Fibroblast of skin of right biceps (primary cell): ENCODE data around the gene MINK1.
"Not testable (repeated sequence)": the region's sequence is repeated elsewhere in the genome, so short reads cannot be mapped to it uniquely, and the experiment has no call there.

ENCODE experiments used
- DNase-seq: peaks from one replicate; pipeline ENCODE4 v3.0.0-alpha.2; 2013

MINK1 gene

DNA sequence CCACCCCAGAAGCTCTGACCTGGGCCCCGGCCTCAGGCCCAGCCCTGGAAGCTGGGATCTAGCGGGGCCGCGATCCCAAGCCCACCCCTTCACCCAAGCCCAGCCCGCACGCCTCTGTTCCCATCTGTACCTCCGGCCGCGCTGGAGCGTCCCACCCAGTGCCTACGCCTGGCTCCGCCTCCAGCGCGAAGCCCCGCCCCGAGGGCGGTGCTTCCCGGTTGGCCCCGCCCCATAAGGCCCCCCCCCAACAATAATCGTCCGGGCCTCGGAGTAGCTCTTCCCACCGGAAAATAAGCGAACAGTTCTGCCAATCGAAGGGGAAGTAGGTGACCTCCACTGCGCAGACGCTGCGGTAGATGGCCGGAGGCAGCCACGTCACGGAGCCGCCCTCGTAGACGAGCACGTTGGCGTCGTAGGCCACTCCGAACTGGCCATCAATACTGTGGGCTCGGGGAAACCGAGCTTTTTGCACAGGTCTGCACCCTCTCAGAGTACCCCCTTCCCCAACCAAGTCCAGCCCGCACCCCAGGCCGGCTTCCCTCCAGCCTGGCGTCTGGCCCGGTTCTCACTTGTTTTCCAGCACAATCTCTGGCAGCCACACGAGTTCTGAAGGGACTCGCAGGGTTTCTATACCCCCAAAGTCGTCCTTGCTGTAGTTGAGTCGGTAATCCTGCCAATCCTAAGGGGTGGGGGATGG is 68.7 kb downstream of the MINK1 start:
- no peak for DNase-seq

DNA sequence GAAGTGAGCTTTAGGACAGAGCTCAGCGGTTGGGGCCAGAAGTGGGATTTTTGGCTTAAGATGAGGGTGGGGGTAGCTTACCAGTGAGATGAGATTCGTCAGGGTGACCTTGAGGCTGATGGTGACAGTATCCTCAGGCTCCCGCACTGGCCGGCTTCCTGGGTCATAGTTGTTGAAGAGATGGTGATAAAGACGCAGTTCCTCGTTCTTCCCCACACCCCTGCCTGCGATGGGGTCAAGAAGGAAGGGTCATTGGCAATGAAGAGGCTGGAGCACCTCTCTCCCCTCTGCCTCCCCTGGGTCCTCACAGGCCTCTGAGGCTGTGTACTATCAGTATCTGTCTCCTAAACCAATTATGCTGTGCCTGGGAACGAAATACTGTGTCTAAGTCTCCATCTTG is 69.4 kb downstream of the MINK1 start:
- no peak for DNase-seq

DNA sequence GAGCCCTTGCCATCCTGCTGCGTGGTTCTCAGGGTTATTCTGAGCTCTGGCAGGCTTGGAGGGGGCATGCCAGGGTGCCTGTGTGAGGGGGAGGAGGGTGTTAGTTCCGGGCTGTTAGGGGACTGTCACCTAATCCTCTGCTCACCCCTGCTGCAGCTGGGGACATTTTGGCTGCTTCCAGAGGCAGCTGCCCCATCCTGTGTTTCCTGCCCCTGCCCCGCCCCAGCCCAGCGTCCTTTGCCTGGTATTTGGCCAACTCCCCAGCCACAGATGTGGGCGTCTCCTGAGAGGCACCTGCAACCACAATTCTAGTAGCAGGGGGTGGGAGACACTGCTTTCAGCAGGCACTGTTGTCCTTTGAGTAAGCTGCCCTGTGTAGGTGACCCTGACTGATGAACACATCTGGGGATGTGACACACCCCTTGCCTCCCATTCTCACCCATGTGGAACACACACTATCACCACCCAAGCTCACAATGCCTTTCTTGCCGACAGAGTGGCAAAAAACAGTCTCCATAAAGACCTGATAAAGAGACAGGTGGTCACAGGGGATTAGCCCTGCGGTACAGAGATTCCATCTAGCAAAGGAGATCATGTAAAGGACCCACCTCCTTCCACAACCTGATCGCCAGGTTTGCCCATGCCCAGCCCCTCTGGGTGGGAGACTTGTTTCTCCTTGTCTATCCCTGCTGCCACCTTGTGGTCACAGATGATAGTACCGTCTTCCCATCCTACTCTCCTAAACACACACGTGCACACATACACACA is 70.1 kb downstream of the MINK1 start, which contains the start of gene CHRNE:
TSS of gene CHRNE (minus strand) at position 48 of the 768 bp plus-strand sequence. CDS start at position 13, 35 bp downstream.
- DNase-seq = peak; percentile 60

DNA sequence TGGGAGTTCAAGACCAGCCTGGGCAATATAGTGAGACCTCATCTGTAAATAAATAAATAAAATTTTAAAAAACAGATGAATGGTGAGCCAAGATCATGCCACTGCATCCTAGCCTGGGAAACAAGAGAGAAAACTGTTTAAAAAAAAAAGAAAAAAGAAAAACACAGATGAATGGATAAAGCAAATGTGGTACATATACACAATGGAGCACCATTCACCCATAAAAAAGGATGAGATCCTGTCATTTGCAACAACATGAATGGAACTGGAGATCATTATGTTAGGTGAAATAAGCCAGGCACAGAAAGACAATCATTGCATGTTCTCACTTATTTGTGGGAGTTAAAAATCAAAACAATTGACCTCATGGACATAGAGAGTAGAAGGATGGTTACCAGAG is 73.5 kb downstream of the MINK1 start:
- DNase-seq = not testable (repeated sequence)

DNA sequence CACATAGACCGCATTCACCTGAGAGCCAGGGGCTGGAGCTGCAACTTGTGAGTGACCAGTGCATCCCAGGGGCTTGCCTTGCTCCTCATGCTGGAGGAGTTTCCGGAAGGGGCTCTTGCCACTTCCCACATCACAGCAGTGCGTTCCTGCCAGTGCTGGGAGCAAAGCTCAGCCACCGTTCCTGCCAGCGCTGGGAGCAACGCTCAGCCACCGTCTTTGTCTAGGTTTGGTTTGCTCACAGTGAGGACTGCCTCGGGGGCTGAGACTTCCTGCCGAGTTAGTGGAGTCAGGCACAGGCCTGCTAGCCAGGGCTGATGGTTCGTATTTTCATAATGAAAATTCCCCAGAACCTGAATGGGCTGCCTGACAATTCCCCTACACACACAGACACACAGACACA is 75.2 kb downstream of the MINK1 start:
- DNase-seq = no peak

DNA sequence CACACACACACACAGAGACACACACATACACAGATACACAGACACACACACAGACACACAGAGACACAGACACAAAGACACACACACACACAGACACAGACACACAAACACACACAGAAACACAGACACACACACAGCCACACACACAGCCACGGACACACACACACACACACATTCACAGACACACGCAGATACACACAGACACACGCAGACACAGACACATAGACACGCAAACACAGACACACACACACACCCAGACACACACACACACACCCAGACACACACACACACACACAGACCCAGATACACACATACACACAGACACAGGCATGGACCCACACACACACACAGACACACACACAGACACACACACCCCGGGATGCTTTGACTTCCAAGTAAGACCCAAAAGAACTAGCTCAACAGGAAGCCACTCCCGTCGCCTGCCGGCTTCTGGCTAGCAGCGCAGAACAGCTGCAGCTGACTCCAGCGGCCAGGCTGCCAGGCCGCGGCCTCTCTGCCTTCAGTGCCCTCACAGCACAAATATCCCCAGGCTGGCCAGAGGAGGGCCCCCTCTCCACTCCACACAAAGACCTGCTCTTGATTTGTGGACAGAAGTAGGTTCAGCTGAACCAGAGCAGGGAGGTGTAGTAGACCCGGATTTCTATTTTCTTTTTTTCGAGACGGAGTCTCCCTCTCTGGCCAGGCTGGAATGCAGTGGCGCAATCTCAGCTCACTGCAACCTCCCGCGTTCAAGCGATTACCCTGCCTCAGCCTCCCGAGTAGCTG is 75.8 kb downstream of the MINK1 start:
- DNase-seq = peak; percentile 85

DNA sequence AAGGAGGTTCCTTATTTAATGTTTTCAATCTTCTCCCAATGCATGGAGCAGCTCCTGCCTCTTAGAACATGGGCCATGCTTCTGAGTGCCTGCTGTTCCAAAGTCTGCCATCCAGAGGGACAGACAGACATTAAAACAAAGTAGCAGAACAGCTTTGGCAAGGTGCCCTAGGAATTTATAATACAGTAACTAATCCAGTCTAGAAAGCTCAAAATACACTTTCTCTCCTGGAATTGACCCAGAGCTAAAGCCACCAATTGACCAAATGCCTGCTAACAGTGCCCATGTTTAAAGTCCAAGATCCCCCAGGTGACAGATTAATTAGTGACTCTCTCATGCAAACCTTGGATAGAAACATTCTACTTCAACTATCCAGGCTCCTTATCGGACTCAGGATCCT is 80.9 kb downstream of the MINK1 start:
- DNase-seq = no peak

DNA sequence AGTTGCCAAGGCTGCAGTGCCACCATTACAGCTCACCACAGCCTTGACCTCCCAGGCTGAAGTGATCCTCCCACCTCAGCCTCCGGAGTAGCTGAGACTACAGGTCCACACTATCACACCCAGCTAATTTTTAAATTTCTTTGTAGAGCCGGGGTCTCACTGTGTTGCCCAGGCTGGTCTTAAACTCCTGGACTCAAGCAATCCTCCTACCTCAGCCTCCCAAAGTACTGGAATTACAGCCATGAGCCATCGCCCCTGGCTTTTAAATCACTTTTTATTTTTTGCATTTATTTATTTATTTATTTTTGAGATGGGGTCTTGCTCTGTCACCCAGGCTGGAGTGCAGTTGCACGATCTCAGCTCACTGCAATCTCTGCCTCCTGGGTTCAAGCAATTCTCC is 81.4 kb downstream of the MINK1 start:
- DNase-seq = not testable (repeated sequence)

DNA sequence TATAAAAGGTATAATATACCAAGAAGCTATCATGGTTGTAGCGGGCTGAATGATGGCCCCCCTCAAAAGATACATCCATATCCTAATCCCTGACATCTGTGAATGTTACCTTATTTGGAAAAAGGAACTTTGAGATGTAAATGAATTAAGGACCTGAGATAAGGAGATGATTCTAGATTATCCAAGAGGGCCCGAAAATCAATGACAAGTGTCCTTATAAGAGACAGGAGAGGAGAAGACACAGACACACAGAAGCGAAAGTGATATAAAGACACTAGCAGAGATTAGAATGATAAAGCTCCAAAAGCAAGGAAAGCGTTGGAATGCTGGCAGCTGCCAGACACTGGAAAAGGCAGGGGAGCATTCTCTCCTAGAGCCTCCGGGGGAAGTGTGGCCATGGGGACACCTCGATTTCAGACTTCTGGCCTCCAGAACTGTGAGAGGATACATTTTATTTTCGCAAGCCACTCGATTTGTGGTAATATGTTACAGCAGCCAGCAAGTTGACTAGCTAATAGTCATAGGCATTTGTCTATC is 86.4 kb downstream of the MINK1 start:
- DNase-seq = no peak

DNA sequence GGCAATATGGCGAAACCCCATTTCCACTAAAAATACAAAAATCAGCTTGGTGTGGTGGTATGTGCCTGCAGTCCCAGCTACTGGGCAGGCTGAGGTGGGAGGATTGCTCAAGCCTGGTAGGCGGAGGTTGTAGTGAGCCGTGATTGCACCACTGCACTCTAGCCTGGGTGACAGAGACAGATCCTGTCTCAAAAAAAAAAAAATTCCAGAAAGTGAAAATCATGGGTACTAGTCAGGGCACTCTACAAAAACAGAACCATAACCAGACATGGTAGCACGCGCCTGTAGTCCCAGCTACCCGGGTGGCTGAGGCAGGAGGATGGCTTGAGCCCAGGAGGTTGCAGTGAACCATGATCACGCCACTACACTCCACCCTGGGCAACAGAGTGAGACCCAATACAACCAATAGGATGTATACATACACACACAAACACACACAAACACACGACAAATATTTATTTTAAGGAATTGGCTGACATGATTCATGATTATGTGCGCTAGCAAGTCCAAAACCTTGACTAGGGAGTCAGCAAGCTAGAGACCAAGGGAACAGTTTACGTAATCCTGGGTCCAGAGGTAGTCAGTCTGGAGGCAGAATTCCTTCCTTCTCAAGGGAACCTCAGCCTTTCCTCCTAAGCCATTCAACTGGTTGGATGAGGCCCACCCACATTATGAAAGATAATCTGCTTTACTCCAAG is 87.4 kb downstream of the MINK1 start:
- DNase-seq = no peak

DNA sequence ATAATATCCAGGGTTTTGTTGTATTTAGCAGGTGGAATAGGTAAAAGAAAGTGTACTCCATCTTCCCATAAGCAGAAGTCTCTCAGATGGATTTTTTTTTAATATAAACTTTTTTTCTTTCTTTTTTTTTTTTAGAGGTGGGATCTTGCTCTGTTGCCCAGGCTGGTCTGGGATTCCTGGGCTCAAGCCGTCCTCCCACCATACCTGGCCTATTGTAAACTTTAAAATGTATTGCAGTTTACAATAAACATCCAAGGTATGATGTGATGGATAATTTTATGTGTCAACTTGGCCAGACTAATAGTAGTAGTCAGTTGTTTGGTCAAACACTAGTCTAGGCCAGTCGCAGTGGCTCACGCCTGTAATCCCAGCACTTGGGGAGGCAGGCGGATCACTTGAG is 88.2 kb downstream of the MINK1 start:
- no peak for DNase-seq

DNA sequence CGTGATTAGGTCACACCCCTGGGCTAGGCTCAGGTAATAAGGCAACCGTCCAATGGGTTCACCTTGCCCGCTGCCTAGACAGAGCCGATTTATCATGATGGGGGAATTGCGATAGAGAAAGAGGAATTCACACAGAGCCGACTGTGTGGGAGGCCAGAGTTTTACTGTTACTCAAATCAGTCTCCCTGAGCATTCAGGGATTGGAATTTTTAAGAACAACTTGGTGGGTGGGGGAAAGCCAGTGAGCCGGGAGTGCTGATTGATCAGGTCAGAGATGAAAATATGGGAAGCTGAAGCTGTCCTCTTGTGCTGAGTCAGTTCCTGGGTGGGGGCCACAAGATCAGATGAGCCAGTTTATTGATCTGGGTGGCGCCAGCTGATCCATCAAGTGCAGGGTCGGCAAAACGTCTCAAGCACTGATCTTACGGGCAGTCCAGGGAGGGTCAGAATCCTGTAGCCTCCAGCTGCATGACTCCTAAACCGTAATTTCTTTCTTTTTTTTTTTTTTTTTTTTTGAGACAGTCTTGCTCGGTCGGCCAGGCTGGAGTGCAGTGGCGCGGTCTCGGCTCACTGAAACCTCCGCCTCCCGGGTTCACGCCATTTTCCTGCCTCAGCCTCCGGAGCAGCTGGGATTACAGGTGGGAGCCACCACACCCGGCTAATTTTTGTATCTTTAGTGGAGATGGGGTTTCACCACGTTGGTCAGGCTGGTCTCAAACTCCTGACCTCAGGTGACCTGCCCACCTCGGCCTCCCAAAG is 93.6 kb downstream of the MINK1 start:
- DNase-seq = not testable (repeated sequence)

DNA sequence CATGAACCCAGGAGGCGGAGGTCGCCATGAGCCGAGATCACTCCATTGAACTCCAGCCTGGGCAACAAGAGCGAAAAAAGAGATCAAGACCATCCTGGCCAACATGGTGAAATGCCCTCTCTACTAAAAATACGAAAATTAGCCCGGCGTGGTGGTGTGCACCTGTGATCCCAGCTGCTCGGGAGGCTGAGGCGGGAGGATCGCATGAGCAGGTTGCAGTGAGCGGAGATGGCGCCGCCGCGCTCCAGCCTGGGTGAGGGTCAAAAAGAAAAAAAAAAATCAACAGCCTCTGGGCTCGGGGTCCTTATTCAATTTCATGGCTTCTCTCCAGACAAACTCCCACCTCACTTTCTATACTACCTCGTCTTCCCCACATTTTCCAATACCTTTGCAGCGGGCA is 95.7 kb downstream of the MINK1 start:
- no peak for DNase-seq

DNA sequence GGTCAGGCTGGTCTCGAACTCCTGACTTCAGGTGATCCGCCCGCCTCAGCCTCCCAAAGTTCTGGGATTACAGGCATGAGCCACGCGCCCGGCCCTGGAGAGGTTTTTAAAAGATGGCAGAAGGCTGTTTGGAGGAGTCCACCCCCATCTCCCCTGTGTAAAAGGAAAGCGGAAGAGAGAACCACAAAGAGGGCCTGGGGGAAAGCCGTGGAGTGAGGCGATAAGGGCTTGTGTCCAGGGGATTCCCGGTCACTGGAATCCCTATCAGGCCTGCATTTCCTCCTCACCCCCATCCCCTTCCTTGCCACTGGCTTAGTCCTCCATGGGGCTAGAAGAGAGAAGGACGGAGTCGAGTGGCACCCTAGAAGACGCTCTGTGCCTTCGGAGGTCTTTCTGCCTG is 98.8 kb downstream of the MINK1 start, which contains the start of gene GP1BA:
TSS of gene GP1BA (plus strand) at position 315 of the 400 bp plus-strand sequence. CDS start 328 bp downstream, outside the sequence.
- no peak for DNase-seq

DNA sequence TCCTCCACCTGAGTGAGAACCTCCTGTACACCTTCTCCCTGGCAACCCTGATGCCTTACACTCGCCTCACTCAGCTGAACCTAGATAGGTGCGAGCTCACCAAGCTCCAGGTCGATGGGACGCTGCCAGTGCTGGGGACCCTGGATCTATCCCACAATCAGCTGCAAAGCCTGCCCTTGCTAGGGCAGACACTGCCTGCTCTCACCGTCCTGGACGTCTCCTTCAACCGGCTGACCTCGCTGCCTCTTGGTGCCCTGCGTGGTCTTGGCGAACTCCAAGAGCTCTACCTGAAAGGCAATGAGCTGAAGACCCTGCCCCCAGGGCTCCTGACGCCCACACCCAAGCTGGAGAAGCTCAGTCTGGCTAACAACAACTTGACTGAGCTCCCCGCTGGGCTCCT is 99.6 kb downstream of the MINK1 start:
- no peak for DNase-seq

DNA sequence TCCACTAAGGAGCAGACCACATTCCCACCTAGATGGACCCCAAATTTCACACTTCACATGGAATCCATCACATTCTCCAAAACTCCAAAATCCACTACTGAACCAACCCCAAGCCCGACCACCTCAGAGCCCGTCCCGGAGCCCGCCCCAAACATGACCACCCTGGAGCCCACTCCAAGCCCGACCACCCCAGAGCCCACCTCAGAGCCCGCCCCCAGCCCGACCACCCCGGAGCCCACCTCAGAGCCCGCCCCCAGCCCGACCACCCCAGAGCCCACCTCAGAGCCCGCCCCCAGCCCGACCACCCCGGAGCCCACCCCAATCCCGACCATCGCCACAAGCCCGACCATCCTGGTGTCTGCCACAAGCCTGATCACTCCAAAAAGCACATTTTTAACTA is 100.5 kb downstream of the MINK1 start:
- DNase-seq = no peak

DNA sequence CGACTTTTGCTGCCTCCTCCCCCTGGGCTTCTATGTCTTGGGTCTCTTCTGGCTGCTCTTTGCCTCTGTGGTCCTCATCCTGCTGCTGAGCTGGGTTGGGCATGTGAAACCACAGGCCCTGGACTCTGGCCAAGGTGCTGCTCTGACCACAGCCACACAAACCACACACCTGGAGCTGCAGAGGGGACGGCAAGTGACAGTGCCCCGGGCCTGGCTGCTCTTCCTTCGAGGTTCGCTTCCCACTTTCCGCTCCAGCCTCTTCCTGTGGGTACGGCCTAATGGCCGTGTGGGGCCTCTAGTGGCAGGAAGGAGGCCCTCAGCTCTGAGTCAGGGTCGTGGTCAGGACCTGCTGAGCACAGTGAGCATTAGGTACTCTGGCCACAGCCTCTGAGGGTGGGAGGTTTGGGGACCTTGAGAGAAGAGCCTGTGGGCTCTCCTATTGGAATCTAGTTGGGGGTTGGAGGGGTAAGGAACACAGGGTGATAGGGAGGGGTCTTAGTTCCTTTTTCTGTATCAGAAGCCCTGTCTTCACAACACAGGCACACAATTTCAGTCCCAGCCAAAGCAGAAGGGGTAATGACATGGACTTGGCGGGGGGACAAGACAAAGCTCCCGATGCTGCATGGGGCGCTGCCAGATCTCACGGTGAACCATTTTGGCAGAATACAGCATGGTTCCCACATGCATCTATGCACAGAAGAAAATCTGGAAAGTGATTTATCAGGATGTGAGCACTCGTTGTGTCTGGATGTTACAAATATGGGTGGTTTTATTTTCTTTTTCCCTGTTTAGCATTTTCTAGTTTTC is 101.2 kb downstream of the MINK1 start:
- peak; percentile 47 for DNase-seq

DNA sequence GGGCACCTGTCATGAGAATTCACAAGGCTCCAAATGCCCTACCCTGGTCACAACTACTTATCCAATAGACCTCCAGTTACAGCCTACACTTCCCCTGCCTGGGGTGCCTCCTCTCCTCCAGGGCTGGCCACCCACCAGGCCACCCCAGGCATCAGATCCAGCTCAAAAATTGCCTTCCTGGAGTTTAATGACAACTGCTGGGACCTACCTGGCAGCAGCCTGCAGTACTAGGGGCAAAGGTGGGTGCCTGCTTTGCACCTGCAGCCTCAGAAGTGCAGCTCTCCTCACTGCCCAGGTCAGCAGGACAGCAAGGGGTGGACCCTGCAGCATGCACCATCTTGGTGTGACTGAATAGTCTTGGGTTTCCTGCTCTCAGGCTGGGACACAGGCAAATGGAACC is 102.5 kb downstream of the MINK1 start:
- DNase-seq = no peak

DNA sequence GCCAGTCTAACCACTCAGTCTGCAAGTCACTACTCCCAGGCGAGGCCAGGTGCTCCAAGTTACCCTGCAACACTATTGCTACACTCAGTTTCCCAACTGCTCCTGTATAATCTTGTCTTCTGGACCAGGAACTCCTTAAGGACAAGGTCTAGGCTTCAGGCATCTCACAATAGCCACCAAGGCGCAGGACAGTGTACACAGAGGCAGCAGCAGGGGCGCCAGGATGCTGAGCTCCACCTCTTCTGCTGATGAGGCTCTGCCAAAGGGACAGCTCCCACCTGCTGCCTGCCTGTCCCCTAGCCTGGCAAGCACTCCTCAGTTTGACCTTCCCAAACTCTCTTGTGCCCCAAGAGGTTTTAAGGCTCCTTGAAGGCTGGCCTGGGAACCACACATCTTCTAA is 103.3 kb downstream of the MINK1 start:
- no peak for DNase-seq

DNA sequence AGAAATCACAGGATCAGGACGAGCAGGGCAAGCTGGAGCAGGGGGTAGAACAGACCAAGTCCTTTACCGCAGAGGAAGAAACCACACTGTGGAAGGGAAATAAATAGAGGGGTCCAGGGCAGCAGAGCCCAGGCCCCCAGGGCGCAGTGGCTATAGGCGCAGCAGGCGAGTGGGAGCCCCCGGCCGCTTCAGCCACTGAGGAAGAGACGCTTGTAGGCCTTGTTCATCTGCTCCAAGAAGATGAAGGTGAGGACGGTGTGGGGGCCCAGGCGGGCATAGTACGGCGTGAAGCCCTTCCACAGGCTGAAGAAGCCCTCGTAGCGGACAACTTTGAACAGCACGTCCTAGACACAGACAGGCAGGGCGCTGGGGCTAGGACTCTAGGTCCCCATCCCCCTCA is 104.4 kb downstream of the MINK1 start:
- no peak for DNase-seq

DNA sequence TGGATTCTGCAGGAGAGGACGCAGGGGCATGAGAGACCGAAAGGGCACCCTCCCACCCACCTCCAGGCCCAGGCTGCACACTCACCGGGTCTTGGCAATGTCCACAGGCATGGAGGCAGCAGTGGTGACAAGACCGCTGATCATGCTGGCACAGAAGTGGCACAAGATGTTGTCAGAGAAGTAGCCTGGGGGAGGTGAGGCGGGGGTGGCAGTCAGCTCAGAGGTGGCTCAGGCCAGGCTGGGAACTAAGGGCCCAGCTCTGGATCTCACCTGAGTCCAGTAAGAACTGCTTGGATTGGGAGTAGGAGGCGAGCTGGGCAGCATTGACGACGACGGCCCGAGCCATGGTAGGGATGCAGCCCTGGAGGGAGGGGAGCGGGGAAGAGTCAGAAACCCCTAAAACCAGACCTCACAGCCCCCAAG is 104.9 kb downstream of the MINK1 start:
- no peak for DNase-seq
